IMR-90 (cell line): ENCODE measurements around the gene VPS35L.
A peak's percentile ranks its signal among the peaks of the same experiment; 100 is the strongest.

ENCODE experiments used
- FOS ChIP-seq: fragments of 150-350 bp; IDR thresholded peaks from 2 replicates; pipeline ENCODE4 v1.6.1; 2016; ENCODE audit warnings: low read depth, low read length
- MAFK ChIP-seq: IDR thresholded peaks from 2 replicates; pipeline ENCODE4 v1.6.1; 2012; ENCODE audit warnings: low read depth, low read length, improper control_type of control experiment
- MXI1 ChIP-seq: IDR thresholded peaks from 2 replicates; pipeline ENCODE4 v1.6.1; 2012; ENCODE audit warnings: low read depth, mild to moderate bottlenecking, low read length, moderate library complexity, borderline replicate concordance
- NFE2L2 ChIP-seq: fragments of 150-350 bp; IDR thresholded peaks from 2 replicates; pipeline ENCODE4 v1.6.1; 2016; ENCODE audit warnings: low read depth, mild to moderate bottlenecking, low read length
- POLR2A ChIP-seq: IDR thresholded peaks from 2 replicates; pipeline ENCODE4 v1.6.1; 2012; ENCODE audit warnings: mild to moderate bottlenecking, low read depth, low read length
- RAD21 ChIP-seq: IDR thresholded peaks from 2 replicates; pipeline ENCODE4 v1.6.1; 2012; ENCODE audit warnings: low read length, improper control_type of control experiment
- RFX5 ChIP-seq: IDR thresholded peaks from 2 replicates; pipeline ENCODE4 v1.8.0; 2012; ENCODE audit warnings: low read depth, mild to moderate bottlenecking, low read length, moderate library complexity
- TF ChIP-seq, protein P1 (sequence below): conservative IDR thresholded peaks from 2 replicates; pipeline ENCODE4 v1.5.1; 2012; ENCODE audit warnings: mild to moderate bottlenecking, low read depth, low read length, improper control_type of control experiment
- TF ChIP-seq, protein P2 (sequence below): fragments of 150-350 bp; IDR thresholded peaks from 2 replicates; pipeline ENCODE4 v1.6.1; 2016; ENCODE audit warnings: low read depth, mild to moderate bottlenecking, low read length, moderate library complexity, borderline replicate concordance

DNA sequence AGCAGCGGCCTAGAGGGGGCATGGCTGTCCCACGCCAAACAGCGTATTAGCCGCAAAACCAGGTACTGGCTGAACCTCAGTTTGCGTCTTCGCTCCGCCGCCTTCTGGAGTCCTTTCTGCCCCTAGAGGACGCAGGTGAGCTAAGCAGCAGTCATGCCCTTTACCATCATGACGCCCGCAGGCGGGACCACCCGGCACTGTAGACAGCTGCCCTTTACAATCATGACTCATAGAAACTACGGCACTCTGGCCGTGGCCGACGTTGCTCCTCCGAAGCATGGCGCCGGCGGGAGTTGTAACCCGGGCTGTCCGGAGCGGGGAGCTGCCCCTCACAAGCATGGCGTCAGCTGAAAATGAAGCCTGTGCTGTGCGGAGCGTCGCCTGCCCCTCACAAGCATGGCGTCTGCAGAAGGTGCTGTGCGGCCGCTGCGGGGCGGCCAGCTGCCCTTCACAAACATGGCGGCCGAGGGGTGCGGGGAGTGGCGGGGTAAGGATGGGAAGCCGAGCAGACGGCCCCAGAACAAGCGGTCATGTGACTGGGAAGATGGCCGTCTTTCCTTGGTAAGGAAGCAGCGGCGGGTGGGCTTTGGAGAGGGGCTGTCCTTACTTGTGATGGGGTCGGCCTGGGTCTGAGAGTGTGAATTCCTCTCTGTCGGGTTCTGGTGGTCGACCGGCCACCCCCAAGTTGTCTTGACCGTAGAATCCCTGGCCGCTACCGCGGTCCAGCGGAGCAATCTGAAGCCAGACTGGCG is at the start of gene VPS35L:
- TF ChIP-seq, protein P1, sequence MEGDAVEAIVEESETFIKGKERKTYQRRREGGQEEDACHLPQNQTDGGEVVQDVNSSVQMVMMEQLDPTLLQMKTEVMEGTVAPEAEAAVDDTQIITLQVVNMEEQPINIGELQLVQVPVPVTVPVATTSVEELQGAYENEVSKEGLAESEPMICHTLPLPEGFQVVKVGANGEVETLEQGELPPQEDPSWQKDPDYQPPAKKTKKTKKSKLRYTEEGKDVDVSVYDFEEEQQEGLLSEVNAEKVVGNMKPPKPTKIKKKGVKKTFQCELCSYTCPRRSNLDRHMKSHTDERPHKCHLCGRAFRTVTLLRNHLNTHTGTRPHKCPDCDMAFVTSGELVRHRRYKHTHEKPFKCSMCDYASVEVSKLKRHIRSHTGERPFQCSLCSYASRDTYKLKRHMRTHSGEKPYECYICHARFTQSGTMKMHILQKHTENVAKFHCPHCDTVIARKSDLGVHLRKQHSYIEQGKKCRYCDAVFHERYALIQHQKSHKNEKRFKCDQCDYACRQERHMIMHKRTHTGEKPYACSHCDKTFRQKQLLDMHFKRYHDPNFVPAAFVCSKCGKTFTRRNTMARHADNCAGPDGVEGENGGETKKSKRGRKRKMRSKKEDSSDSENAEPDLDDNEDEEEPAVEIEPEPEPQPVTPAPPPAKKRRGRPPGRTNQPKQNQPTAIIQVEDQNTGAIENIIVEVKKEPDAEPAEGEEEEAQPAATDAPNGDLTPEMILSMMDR = peak; percentile 68
- TF ChIP-seq POLR2A (peak; percentile 92), RFX5 (no peak), MXI1 (peak; percentile 92), FOS (peak; percentile 93), NFE2L2 (no peak; the same call in 1 of the 2 replicates), RAD21 (peak; percentile 21; the same call in 1 of the 2 replicates), MAFK (no peak; the same call in 1 of the 2 replicates)
- TF ChIP-seq, protein P2, sequence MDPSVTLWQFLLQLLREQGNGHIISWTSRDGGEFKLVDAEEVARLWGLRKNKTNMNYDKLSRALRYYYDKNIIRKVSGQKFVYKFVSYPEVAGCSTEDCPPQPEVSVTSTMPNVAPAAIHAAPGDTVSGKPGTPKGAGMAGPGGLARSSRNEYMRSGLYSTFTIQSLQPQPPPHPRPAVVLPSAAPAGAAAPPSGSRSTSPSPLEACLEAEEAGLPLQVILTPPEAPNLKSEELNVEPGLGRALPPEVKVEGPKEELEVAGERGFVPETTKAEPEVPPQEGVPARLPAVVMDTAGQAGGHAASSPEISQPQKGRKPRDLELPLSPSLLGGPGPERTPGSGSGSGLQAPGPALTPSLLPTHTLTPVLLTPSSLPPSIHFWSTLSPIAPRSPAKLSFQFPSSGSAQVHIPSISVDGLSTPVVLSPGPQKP = 0 out of 2 replicates have a peak, but pooled peaks have one; percentile 10
